SK-N-MC (cell line): ENCODE measurements around the gene CTDSP1.

Experiments
- DNase-seq: peaks from one replicate; pipeline ENCODE4 v3.0.0-alpha.2; 2011; ENCODE audit warnings: low read depth, low spot score
- H3K27ac ChIP-seq: fragments of 200-600 bp; sonication (generic); 2 replicates; pipeline ENCODE4 v1.5.1; 2016; ENCODE audit warnings: mixed run types
- H3K36me3 ChIP-seq: fragments of 200-600 bp; sonication (generic); 2 replicates; pipeline ENCODE4 v1.6.1; 2017; ENCODE audit warnings: antibody characterized with exemption, low read length, mixed read lengths; ENCODE audit not compliant: insufficient read depth
- H3K4me3 ChIP-seq: fragments of 200-600 bp; sonication (generic); 2 replicates; pipeline ENCODE4 v1.5.1; 2016
- H3K9ac ChIP-seq: fragments of 200-600 bp; sonication (generic); 2 replicates; pipeline ENCODE4 v1.8.0; 2017; ENCODE audit warnings: mixed run types, mixed read lengths; ENCODE audit not compliant: insufficient read length
- H3K9me3 ChIP-seq: fragments of 200-600 bp; sonication (generic); 2 replicates; pipeline ENCODE4 v1.6.1; 2017; ENCODE audit warnings: low read depth, mild to moderate bottlenecking, antibody characterized with exemption, low read length, moderate library complexity, mixed read lengths
- EZH2 ChIP-seq: fragments of 200-600 bp; sonication (generic); IDR thresholded peaks from one replicate; pipeline ENCODE4 v1.6.1; 2017; ENCODE audit warnings: antibody characterized with exemption
- FOXP2 ChIP-seq: optimal IDR thresholded peaks from 2 replicates; pipeline ENCODE3; 2011; ENCODE audit warnings: mild to moderate bottlenecking, moderate library complexity; ENCODE audit not compliant: insufficient read depth; ENCODE audit errors: extremely low read length, control extremely low read depth
- POLR2AphosphoS5 ChIP-seq: IDR thresholded peaks from 2 replicates; pipeline ENCODE4 v1.6.1; 2012; ENCODE audit warnings: mild to moderate bottlenecking, low read depth, low read length, borderline replicate concordance

Gene CTDSP1

GRCh38 chr2:218375212-218375611 is 24.5 kb upstream of the CTDSP1 start:
- peak overlapping the region; percentile 71; the same call in 1 of the 2 replicates for H3K27ac ChIP-seq
- DNase-seq, result no peak
- TF ChIP-seq FOXP2 (no peak), EZH2 (no peak), POLR2AphosphoS5 (no peak)

DNA sequence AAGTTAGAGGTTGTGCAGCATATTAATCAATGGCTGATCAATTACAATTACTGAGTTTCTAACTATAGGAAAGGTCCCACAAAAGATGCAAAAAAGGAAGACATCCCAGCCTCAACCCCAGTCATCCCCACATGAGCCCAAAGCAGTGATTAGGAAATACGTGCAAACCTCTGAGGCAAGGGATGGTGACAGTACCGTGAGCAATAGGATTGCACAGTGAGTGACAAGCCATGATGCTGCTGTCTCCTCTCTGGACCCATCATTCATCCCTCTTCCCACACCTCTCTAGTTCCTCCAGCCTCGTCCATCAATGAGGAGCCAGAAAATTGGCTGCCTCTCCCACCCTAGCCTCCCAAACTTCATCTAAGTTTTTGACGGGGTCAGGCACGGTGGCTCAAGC is 21.6 kb upstream of the CTDSP1 start:
- H3K4me3 ChIP-seq, result no peak overlapping the region
- DNase-seq, result no peak
- no peak for TF ChIP-seq EZH2
- no peak for TF ChIP-seq POLR2AphosphoS5
- no peak for TF ChIP-seq FOXP2
- H3K9ac ChIP-seq, result no peak overlapping the region
- H3K27ac ChIP-seq, result no peak overlapping the region
- H3K9me3 ChIP-seq, result no peaks in the 10 kb centered on the region
- H3K36me3 ChIP-seq, result no peaks in the 10 kb centered on the region

More at GRCh38 chr2:218375212-218375611, 24.5 kb upstream of the CTDSP1 start:
- H3K4me3 ChIP-seq, result no peak overlapping the region
- H3K9me3 ChIP-seq, result no peaks in the 10 kb centered on the region
- no peaks in the 10 kb centered on the region for H3K36me3 ChIP-seq
- H3K9ac ChIP-seq, result no peak overlapping the region

DNA sequence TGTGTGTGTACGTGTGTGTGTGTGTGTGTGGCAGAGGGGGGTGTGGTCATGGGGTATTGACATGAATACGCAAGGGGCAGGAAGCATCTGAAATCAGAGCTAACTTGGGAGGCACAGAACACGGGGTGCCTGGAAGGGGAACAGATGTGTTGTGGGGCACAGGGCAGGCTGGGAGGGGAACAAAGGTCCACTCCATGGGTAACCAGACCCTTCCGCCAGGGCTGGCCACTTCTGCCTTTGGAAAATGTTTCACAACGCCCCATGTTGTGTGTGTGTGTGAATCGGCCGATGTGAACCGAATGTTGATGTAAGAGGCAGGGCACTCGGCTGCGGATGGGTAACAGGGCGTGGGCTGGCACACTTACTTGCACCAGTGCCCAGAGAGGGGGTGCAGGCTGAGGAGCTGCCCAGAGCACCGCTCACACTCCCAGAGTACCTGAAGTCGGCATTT is 17.7 kb upstream of the CTDSP1 start, which contains the start of gene SLC11A1:
Gene SLC11A1 (plus strand): TSS at position 358 of the 451 bp plus-strand sequence. CDS start 96 bp downstream, outside the sequence.
- no peak within 1 kb of the TSS for H3K27ac ChIP-seq
- no peak within 1 kb of the TSS for H3K9ac ChIP-seq
- no peak for DNase-seq
- H3K36me3 ChIP-seq, result no peaks in the 10 kb centered on the region
- no peaks in the 10 kb centered on the region for H3K9me3 ChIP-seq
- H3K4me3 ChIP-seq, result no peak within 1 kb of the TSS
- TF ChIP-seq POLR2AphosphoS5 (no peak), EZH2 (no peak), FOXP2 (no peak)

- Histone ChIP-seq H3K27ac (no peak overlapping the region), H3K9me3 (no peaks in the 10 kb centered on the region), H3K4me3 (no peak overlapping the region), H3K9ac (no peak overlapping the region), H3K36me3 (no peaks in the 10 kb centered on the region)
- DNase-seq, result no peak
- TF ChIP-seq POLR2AphosphoS5 (no peak), FOXP2 (no peak), EZH2 (no peak)
Measured at GRCh38 chr2:218382785-218383184, 16.9 kb upstream of the CTDSP1 start.

GRCh38 chr2:218383892-218384519 is 15.7 kb upstream of the CTDSP1 start:
- TF ChIP-seq POLR2AphosphoS5 (no peak), FOXP2 (no peak), EZH2 (no peak)
- no peak overlapping the region for H3K27ac ChIP-seq
- H3K9ac ChIP-seq, result no peak overlapping the region
- no peaks in the 10 kb centered on the region for H3K36me3 ChIP-seq
- DNase-seq, result no peak
- H3K4me3 ChIP-seq, result no peak overlapping the region
- H3K9me3 ChIP-seq, result no peaks in the 10 kb centered on the region

DNA sequence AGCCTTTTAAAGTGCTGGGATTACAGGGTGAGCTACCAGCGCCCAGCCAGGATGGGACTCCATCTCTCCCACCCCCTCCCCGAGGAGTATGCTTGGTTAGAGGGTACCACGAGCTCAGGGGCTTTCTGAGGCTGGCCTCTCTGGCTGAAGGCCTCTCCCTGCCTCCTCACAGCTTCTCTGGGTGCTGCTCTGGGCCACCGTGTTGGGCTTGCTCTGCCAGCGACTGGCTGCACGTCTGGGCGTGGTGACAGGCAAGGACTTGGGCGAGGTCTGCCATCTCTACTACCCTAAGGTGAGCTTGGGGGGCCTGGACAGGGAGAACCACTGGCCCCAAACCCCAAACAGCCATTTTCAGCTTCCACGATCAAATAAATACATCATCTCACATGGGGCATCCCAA is 14.7 kb upstream of the CTDSP1 start:
- no peak overlapping the region for H3K9ac ChIP-seq
- DNase-seq, result no peak
- H3K9me3 ChIP-seq, result no peaks in the 10 kb centered on the region
- no peak for TF ChIP-seq EZH2
- no peak overlapping the region for H3K4me3 ChIP-seq
- no peaks in the 10 kb centered on the region for H3K36me3 ChIP-seq
- H3K27ac ChIP-seq, result no peak overlapping the region

DNA sequence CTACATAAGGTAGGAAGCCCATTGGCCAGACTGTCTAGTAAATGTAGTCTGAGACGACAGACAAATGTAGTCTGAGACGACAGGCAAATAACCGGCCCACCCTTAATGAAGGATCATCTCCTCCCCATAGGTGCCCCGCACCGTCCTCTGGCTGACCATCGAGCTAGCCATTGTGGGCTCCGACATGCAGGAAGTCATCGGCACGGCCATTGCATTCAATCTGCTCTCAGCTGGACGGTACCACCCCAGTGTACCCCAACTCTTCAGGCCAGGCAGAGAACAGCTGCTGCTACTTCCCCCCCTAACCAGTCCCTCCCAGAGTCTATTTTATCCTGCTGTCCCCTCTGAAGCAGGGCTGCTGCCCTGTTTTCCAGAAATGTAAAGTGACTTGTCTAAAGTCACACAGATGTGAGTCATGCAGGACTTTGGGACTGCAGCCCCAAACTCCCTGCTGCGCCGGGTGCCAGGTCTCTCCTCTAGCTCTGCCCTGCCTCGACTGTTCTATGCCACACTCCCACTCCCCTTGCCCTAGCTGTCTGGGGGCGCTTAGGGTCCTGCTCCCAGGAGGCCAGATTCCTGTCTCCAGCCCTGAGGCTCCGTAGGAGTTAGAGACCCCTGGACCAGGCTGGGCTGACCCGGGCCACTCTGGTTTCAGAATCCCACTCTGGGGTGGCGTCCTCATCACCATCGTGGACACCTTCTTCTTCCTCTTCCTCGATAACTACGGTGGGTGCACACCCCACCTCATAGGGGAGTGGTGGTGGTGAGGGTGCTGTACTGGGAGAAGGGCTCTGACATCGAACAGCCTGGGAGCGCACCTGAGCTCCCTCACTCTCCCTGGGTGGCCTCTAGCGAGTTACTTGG is 12.9 kb upstream of the CTDSP1 start:
- TF ChIP-seq EZH2, result no peak
- TF ChIP-seq FOXP2, result no peak
- TF ChIP-seq POLR2AphosphoS5, result no peak
- no peaks in the 10 kb centered on the region for H3K9me3 ChIP-seq
- DNase-seq, result no peak
- no peak overlapping the region for H3K9ac ChIP-seq
- no peak overlapping the region for H3K27ac ChIP-seq
- H3K4me3 ChIP-seq, result no peak overlapping the region
- H3K36me3 ChIP-seq, result no peaks in the 10 kb centered on the region

GRCh38 chr2:218387369-218388194 is 12.1 kb upstream of the CTDSP1 start:
- Histone ChIP-seq H3K4me3 (no peak overlapping the region), H3K9me3 (no peaks in the 10 kb centered on the region), H3K9ac (no peak overlapping the region), H3K36me3 (no peaks in the 10 kb centered on the region), H3K27ac (no peak overlapping the region)
- TF ChIP-seq FOXP2 (no peak), POLR2AphosphoS5 (no peak), EZH2 (no peak)
- no peak for DNase-seq
